ENCODE results near the gene PSMA8. TPM values are rescaled to one million over a fixed set of nuclear protein-coding genes. Genes with fewer than 3 reads are reported as not detected.
"Not testable (repeated sequence)": the region's sequence is repeated elsewhere in the genome, so short reads cannot be mapped to it uniquely, and the experiment has no call there.

The PSMA8 gene
- total RNA-seq (2014; rRNA removed; shearing (Covaris generic)) = not detected in 2 replicates

DNA sequence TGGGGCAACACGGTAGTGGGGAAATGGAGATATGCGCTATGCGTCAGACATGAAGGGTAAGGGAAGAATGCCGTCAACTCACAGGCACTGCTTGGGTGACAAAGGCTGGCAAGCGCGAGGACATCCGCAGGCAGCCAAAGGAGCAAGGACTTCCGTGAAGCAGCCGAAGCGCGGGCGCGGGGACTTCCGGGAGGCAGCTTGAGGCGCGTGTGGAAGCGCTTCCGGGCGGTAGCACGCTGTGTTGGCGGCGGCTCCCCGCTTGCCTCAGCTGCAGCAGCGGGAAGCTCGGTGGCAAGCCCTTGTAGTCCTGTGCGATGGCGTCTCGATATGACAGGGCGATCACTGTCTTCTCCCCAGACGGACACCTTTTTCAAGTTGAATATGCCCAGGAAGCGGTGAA, at the start of gene PSMA8:
PSMA8 (plus strand) TSS at position 218 of the 400 bp plus-strand sequence; CDS start at position 315, 97 bp downstream.
- DNase-seq (ENCODE audit: low spot score) = no peak

DNA sequence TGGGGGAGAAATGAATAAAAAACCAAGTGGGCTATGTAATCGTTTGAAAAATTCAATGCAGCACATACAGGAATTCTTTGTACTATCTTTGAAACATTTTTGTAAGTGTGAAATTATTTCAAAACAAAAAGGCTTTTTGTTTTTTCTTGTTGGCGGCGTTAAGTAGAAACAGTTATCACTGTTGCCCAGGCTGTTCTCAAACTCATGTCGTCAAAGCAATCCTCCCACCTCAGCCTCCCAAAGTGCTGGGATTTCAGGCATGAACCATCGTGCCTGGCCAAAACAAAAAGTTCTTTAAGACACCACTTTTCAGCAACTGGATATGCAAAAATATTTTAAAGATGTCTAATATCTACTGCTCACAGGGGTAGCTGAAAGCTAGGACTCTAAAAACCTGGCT, 48.6 kb upstream of the PSMA8 start:
- no peak for DNase-seq (ENCODE audit: low spot score)

DNA sequence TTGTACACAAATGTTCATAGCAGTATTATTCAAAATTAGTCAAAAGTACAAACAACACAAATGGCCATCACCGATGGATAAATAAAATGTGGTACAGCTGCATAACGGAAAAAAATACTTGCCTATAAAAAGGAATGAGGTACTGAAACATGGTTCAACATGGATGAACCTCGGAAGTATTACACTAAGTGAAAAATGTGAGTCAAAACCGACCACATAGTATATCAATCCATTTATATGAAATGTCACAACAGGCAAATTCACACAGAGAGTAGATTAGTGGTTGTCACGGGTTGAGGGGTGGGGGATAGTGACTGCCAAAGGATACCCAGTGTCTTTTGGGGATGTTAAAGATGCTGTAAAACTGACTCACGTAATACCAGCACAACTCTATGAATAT, 46.7 kb upstream of the PSMA8 start:
- DNase-seq (ENCODE audit: low spot score) = no peak

DNA sequence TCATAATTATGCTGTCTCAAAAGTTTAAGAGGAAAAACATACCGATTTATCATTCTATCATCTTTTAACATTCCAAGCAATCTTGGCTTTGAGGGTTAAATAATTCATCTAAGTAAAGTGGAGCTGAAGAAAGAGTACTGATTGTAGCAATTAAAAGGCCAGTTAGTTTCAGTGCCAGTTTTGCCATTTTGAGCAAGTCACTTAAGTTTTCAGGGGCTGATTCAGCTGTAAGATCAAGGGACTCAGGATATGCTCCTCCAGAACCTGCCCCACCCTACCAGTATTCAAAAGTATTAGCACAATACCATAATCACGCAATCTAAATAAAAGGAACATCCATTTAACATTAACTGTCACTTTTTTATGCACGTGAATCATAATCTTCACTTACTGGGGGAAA, 45.2 kb upstream of the PSMA8 start:
- no peak for DNase-seq (ENCODE audit: low spot score)

DNA sequence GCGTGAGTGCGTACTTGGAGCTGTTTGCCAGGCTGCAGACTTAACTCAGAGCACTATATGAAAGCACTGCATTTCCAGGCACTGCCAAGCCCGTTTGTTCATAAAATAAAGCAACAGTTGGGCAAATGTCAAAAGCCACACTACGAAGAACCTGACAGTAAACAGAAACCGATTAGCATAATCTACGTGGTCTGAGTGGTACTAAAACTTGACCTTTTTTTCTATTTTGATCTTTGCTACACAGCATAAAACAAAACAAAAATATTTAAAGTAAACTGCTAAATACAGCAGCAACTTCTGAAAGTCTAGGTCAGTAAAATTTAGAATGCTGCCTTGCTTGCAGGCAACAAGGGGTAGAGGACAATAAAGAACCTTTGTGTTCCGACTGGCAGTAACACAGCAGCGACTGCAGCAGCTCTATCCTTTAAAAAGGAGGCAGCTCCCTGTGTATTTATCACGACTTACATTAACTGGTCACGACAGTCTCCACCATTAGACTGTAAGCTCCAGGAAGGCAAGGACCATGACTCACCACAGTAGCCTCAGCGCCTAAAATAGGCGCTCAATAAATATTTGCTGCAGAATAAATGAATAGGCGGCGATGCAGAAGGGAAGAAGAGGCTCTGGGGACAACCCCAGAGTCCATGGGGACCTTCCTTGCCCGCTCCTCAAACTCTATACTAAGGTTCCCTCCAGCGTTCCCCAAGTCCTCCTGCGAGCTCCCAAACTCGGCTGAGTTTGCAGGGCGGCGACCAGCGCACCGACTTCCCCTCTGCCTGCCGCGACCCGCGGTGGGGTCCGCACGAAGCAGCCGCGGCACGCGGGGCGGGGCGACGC, 44.2 kb upstream of the PSMA8 start:
- DNase-seq (ENCODE audit: low spot score) = peak; percentile 3

DNA sequence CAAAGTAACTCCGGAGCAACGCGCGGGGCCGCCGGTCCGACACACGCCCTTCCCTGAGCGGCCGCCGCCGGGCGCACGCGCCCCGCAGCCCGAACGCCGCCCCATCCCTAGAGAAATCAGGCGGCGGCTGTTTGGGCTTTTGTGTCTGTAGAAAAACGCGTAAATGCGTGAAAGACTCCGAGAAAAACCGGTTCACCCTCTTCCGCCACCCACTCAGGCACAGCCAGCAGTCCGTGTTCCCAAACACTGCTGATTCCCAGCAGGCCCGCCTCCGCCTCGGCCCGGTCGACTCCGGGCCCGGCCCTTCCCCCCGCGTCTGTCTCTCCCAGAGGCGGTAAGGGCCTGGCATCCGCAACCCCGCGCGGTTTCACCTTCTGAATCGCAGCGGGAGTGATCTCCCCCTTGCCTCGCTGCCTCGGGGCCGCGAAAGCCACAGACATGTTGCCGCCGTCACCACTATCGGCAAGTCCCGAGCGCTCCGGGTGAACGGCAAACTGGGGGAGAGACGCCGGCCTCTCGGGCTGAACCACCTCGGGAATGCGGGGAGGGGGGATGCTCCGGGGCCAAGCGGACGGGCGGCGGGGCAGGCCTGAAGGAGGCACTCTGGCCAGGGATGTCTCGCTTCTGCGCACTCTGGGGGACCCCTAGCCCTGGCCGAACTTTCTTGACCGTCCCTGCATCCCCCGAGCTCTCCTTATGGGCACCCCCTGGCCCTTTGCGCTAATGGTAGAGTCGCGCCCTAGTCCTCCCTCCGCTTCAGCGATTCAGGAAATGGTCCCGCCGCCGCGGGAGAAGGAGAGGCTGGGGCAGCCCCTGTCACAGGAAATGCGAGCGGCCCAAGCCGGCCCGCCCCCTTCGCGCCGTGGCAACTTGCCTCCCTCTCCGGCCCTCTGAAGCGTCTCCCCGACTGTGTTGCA, 43.3 kb upstream of the PSMA8 start, which contains the start of gene SS18:
SS18 (minus strand) TSS at position 484 of the 917 bp plus-strand sequence; CDS start at position 440, 44 bp downstream.
- peak; percentile 90 for DNase-seq (ENCODE audit: low spot score)

DNA sequence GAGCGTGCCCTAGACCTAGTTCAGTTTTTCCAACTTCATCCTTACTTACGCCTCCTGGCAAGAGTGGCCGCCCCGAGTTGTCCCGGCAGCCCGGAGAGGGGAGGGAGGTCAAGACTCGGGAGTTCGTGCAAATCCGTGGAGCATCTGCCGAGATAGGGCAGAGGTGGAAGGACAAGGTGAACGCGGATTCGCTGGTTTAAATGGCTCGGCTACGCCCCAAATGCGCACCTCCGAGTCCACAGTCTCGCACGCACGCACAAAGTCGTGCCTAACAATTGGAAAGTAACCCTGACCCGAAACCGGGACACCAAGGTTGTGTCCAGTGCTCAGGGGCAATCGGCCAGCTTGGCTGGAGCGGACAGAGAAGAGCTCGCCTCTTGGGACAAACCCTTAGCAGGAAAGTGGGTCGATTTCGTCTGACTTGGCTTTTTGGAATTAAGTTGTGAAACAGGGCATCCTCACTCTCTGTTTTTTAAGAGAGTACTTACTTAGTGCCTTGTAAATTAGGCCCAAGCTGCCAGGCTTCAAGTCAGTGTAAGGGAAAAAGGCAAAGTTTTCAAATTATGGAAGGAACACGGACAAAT, 42.5 kb upstream of the PSMA8 start:
- DNase-seq (ENCODE audit: low spot score) = peak; percentile 61

DNA sequence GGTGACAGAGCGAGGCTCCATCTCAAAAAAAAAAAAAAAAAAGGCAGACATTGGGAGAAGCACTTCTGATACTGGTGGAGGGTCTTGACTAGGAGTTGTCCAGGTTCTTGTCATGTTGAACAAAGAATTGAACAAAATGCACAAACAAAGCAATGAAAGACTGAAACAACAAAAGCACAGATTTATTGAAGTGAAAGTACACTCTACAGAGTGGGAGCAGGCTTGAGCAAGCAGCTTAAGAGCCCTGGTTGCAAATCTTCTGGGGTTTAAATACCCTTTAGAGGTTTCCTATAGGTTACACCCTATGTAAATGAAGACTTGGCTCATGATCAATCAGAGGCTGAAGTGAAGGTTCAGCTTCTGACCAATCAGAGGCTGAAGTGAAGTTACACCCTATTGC, 36.8 kb upstream of the PSMA8 start:
- no peak for DNase-seq (ENCODE audit: low spot score)

DNA sequence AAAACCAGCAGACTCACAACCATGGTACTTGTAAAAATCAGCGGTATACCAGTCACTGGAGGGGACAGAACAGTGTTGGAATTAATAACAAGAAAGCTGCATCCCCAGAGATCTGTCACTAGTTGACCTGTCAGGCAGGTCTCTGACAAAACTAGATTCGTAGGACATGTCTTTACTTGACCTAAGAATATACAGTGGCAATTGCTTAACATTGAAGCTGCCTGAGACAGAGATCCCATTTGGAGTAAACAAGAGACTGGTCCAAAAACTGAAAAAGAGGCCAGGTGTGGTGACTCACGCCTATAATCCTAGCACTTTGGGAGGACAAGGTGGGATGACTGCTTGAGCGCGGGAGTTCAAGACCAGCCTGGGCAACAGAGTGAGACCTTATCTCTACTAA, 36.1 kb upstream of the PSMA8 start:
- no peak for DNase-seq (ENCODE audit: low spot score)

DNA sequence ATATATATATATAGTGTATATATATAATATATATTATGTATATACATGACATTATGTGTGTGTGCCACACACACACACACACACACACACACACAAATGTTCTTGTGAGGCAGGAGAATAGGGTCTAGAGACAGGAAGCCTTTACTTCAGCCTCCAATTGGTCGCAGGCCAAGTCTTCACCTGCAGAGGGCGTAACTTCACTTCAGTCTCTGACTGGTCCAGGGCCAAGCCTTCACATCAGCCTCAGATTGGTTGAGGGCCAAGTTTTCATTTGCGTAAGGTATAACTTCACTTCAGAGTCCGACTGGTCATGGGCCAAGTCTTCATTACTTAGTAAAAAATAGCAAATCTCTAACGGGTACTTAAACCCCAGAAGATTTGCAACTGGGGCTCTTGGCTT, 30.1 kb upstream of the PSMA8 start:
- peak; percentile 9 for DNase-seq (ENCODE audit: low spot score)

DNA sequence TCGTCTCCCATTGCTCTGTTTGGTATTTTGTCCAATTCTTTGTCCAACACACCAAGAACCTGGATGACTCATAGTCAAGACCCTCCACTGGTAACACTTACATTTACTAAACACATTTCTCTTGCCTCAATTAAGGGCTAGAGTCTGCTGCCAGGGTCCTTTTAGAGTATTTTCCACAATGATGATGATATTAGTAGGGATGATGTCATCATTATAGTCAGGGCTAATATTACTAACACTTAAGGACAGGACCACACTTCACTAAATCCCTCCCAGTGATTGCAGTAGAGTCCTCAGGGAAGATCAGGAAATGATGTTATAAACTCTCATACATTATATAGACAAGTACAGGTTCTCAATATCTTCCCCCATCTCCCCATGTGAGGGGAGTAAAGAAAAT, 29.6 kb upstream of the PSMA8 start:
- no peak for DNase-seq (ENCODE audit: low spot score)

DNA sequence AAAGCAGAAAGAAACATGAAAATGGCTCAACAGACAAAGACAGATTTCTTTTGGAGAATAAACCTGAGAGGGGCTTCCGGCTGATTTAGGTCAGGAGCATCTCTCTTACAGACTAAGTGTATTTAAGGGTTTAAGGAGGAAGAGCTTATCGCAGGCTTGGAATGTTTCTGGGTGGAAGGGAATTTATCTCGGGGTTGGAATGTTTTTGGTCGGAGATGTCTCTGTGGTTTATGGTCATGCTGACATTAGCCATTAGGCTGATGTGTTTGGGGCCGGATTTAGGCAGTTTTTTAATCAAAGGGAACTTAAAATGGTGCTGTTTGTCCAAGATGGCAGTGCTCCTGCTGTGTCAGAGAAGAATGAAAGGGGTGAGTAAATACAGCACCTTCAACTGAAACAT, 14.4 kb upstream of the PSMA8 start:
- no peak for DNase-seq (ENCODE audit: low spot score)

DNA sequence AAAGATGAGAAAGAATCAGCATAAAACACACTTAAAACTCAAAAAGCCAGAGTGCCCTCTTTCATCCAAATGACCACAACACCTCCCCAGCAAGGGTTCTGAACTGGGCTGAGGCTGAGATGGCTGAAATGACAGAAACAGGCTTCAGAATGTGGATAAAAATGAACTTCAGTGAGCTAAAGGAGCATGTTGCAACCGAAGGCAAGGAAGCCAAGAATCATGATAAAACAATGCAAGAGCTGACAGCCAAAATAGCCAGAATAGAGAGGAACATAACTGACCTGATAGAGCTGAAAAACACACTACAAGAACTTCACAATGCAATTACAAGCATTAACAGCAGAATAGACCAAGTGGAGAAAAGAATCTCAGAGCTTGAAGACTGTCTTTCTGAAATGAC, 12.2 kb upstream of the PSMA8 start:
- no peak for DNase-seq (ENCODE audit: low spot score)

DNA sequence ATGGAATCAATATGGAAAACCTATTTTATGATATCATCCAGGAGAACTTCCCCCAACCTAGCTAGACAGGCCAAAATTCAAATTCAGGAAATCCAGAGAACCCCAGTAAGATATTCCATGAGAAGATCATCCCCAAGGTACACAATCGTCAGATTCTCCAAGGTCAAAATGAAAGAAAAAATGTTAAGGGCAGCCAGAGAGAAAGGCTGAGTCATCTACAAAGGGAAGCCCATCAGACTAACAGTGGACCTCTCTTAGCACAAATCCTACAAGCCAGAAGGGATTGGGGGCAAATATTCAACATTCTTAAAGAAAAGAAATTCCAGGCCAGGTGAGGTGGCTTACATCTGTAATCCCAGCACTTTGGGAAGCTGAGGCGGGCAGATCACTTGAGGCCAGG, 11.7 kb upstream of the PSMA8 start:
- DNase-seq (ENCODE audit: low spot score) = not testable (repeated sequence)

DNA sequence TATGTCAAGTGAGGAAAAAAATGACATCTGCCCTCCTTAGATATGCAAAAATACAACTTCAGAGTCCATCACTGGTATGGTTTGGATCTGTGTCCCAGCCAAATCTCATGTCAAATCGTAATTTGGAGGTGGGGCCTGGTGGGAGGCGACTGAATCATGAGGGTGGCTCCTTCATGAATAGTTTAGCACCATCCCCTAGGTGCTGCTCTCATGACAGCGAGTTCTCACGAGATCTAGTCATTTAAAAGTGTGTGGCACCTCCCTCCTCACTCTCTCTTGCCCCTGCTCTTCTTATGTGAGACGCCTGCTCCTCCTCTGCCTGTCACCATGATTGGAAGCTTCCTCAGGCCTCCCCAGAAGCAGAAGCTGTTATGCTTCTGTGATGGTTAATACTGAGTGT, 5.9 kb upstream of the PSMA8 start:
- DNase-seq (ENCODE audit: low spot score) = no peak

DNA sequence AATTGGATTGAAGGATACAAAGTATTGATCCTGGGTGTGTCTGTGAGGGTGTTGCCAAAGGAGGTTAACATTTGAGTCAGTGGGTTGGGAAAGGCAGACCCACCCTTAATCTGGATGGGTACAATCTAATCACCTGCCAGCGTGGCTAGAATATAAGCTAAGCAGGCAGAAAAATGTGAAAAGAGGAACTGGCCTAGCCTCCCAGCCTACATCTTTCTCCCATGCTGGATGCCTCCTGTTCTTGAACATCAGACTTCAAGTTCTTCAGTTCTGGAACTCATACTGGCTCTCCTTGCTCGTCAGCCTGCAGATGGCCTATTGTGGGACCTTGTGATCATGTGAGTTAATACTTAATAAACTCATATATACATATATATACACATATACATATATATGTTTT, 5.5 kb upstream of the PSMA8 start:
- not testable (repeated sequence) for DNase-seq (ENCODE audit: low spot score)

DNA sequence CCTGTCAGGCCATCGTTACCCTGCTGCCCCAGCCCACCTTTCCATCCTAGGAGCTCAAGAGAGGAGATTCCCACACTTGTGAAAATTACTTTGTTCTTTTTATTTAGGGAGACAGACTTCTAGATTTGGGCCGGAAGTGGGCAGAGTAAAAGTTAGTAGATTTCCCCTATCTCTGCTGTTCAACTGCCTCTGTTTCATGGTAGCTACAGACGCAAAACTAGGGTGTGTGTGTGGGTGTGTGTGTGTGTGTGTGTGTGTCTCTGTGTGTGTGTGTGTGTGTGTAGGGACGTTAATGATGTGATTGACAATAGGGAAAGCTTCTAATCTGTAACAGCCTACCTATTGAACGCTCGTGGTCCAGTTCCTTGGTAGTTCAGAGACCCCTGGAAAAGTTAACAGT, 438 bp downstream of the PSMA8 start:
- DNase-seq (ENCODE audit: low spot score) = no peak

DNA sequence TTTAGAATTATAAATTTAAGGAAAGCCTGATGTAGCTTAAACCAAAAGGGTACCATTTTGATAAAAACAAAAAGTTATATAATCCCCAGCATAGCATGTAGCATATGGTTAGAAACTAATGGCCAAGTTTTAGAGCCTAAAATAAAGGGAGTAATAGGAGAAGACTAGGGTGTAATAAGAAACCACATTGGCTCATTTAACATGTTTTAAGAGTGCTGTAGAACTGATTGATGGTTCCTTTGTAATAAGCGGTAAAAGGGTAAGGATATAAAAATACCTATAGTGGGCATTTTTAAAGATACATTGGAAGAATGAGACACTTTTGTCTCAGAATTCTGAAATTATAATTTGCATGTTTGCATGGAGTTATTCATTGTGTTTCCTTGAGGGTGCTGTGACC, 1.9 kb downstream of the PSMA8 start:
- DNase-seq (ENCODE audit: low spot score) = no peak

DNA sequence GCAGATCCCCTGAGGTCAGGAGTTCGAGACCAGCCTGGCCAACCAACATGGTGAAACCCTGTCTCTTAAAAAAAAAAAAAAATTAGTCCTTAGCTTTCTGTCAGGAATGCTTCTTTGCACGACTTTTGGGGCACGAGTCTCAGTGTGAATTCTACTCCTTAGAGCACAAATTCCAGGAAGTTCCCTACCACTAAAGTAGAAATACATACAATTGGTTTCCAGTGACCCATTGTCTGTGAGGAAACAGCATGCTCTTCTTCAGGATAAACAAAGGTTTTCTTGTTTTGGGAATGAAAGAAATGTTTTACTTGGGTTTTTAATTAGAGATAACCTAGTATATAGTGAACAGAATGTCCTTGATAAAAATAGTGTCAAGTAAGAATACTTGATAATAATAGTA, 23.7 kb downstream of the PSMA8 start:
- no peak for DNase-seq (ENCODE audit: low spot score)

DNA sequence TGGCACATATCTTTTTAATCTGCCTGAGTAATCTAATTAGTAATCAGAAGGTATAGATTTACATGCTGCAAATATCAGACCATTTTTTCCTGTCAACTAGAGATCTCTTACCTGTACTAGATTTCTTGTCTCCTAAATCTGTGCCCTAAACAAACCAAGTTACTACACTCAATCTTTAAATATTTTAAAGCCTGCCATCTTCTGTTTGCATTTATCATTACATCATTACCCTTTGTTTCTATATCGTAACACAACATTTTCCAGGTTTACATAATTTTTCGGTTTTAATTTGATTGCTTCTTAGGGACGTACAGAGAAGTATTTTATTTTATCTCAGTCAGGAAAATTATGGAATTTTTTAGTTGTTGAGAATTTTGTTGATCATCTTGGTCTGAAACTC, 25.7 kb downstream of the PSMA8 start:
- no peak for DNase-seq (ENCODE audit: low spot score)

DNA sequence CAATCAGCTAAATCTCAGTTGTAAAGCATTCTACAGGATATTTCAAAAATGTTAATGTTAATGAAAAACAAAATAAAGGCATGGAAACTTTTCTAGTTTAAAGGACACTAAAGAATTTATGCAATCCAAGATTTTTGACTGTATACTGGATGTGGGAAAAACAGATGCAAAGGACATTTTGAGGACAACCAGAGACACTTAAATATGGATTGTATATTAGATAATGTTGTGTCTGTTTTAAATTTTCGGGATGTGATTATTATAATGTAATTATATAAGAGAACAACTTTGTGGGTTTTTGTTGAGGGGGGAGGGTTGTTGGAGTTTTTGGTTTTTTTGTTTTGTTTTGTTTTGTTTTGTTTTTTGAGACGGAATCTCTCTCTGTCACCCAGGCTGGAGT, 30.9 kb downstream of the PSMA8 start:
- DNase-seq (ENCODE audit: low spot score) = no peak

DNA sequence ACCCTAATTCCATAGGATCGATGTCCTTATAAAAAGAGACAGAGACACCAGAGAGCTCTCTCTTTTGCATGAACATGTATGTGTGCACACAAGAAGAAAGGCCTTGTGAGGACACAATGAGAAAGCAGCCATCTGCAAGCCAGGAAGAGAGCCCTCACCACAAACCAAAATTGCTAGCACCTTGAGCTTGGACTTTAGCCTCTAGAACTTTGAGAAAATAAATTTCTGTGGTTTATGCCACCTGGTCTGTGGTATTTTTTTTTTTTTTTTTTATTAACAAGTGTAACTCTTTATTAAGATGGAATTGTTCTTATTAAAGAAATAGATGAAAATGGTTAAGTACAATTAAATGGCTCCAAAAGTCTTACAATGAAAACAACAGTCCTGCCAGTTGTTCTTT, 33.9 kb downstream of the PSMA8 start:
- peak; percentile 16 for DNase-seq (ENCODE audit: low spot score)

All from H4 (cell line).